SKM-1 (cell line): ENCODE results near the gene SLC47A1.
"Not testable (repeated sequence)": the region's sequence is repeated elsewhere in the genome, so short reads cannot be mapped to it uniquely, and the experiment has no call there.

ENCODE experiments used
- DNase-seq: peaks from one replicate; lab custom pipeline; 2025; ENCODE audit not compliant: unreplicated experiment; lab: John Stamatoyannopoulos, UW

SLC47A1 gene

DNA sequence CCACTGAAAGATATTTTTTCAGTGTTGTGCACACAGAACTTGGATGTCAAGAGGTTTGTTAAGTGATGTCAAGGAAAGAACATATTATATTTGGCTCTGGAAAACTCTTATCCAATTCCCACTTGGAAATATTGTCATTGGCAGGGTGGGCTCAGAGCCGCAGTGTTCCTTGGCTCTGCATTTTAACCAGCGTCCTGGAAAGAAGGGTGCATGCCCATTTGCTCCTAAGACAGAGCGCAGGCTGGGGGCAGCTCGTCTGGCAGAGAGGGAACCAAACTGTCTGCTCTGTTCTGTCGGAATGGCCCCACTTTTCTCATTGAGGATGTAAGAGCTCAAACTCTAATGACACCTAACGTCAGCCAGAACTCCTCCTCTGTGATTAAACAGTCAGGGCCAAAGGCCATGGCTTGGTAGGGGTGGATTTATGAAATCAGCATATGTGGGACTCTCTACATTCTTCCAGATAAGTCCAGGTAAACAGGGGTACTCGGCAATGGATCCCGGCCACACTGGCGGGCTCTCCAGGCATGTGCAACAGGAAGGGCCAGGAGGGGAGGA, 18.0 kb downstream of the SLC47A1 start:
- DNase-seq: no peak

DNA sequence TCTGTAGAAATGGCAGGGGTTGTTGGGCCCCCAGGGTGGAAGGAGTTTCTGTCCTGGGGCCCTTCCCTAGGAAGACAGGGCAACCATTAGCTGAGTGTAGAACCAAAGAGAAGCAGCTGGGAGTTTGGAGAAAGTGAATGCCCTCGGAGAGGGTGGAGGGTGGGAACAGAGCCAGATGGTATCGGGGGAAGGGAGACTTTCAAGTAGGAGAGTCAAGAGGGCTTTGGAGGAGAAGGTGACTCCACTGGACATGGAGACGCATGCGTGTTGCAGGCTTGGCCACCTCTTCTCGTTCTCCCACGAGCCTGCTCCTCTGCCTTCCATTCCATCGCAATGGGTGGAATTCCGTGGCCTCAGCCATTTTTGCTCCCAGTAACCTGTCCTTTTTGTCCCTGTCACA, 19.4 kb downstream of the SLC47A1 start:
- no peak for DNase-seq

- no peak for DNase-seq
Observed at GRCh38 chr17:19554393-19554792, 20.7 kb downstream of the SLC47A1 start.

DNA sequence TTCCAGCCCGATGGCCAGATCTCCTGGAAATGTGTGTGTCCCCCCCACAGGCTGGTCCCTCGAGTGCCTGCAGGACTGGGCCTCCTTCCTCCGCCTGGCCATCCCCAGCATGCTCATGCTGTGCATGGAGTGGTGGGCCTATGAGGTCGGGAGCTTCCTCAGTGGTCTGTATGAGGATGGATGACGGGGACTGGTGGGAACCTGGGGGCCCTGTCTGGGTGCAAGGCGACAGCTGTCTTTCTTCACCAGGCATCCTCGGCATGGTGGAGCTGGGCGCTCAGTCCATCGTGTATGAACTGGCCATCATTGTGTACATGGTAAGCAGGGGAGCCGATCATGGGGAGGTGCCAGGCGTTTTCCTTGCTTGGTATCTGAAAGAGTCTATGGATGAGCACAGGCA, 22.1 kb downstream of the SLC47A1 start:
- DNase-seq: no peak

DNA sequence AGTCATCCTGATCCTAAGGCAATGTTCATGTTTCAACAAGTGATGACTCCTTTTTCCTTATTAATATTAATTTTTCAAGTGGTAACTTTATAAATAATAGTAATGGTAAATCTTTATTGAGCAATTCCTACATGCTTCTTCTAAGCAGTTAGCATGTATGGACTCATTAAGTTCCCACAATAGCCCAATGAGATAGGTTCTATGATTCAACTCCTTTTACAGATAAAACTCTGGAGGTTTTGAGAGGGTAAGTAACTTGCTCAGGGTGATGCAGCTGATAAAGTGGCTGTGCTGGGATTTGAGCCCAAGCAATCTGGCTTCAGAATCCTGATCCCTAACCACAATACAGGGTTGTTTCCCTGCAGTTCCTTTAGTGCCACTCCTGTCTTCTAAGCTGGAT, 25.3 kb downstream of the SLC47A1 start:
- DNase-seq: no peak

DNA sequence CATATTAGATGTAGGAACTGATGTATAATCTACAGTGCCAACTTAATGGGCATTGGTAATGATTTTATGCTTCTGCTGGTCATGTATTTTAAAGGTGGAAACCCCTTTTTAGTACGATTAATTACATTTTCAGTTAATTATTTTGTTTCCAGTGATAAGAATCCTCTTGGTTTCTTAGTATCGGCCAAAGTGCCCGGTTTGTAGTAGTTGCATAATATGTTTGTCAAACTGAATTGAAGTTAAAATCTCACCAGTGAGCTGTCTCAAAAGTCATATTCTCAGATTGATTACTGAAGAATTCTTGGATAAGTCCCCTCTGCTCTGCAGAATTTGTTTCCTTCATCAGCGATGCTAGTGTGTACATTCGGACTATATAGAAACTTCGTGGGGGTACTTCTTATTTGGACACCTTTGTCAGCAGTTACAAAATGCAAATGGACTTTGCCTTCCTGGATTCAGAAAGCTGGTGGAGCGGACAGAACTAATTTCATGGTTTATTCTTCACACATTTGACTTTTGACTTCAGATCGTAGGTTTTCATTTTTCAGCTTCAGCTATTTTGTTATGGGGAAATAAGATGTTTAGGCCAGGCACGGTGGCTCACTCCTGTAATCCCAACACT, 28.2 kb downstream of the SLC47A1 start:
- no peak for DNase-seq

GRCh38 chr17:19565817-19566575, 32.3 kb downstream of the SLC47A1 start:
- DNase-seq: no peak

DNA sequence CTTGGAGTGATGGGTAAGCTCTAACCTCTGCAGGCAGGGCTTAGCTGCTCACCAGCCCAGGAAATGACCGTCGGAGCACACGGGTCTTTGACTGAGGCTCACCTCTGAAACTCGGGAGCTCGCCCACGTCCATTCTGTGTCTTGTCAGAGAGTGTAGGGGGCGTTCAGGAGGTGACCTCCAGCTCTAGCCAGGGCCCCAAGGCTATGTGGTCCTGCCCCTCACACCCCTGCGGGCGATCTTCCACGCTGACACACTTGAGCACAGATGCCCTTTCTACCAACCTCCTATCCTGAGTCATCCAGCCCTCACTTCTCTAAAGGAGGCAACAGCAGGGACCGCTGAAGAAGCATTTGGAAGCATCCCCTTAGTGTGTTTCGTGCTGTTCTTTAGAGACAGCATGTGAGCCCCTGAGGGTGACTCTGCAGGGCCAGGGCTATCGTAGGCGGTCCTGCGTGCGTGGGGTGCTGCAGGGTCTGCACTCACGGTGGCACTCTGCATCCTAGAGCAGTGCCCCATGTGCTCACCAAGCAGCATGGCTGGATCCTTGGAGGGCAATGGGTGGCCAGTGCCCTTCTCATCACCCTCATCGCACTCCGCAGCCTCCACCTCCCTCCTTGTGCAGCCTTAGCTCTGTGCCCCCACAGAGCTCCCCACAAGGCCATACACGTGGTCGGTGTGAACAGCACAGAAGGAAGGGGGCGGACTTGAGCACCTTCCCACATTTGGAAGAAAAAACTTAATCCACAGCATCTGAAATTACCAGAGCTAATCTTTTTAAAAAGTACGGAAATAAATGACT, 33.8 kb downstream of the SLC47A1 start:
- DNase-seq: no peak

DNA sequence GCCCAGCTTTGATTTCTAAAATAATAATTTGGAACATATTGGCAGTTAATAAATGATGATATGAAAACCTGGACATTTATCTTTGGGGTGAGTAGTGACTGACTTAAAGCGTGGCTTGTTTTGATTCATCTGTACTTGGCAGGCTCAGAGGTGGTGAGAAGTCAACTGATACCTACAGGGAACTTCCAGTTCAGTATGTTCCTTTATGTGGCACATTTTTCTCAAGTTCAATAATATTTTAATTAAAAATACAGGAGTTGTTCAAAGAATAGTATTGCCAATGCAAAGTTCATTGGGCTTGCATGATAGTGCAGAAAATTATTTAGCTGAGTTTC, 34.3 kb downstream of the SLC47A1 start:
- DNase-seq: no peak

DNA sequence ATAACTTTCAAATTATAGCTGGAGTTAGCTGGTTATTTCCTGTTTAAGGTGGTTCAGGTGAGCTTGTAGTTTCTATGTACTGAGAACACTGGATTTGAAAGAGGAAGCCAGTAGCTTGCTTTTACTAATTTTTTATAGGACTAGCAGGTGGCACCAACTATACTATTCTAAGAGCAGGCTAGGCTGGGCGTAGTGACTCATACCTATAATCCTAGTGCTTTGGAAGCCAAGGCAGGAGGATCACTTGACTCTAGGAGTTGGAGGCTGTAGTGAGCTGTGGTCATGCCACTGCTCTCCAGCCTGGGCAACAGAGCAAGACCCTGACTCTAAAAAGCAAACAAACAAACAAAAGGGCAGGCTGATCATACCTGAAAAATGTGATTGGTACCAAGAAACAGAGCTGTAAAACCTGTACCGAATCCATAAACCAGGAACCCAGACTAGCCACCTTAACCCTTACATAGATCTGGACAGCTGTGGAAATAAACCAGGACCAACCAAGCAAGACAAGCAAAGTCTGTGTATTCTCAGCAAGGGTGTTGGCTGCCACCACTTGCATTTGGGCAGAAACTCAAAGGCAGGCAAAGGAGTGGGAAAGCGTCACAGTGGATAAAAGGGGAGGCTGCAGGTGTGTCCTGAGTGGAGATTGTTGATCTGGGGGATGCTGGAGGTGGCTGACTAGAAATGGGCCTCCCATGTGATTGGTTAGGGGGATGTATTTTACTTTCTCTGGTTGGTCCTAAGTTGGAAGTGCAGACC, 36.3 kb downstream of the SLC47A1 start:
- DNase-seq: no peak

DNA sequence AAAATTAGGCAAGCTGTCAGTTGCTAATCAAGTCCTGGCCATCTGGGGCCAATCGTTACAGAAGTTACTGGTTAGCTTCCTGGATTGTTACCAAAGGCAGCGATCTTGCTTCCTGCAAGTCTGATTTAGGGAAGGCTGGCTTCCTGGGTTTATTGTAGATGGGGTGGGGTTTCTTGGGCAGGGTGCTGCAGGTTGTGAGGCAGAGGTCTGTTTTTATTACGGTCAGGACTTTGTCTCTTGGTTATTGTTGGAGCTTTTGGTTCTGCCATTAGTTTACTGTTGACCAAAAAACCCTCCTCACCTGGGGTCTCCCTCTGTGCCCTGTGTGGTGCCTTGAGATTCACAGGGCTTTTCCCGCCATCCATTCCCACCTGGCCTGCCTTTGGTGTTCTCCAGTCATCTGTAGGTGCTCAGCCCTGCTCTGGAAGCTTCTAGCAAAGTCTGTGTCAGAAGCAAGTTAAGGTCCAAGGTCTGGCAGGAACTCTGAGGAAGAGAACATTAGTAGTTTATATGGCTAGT, 36.9 kb downstream of the SLC47A1 start:
- no peak for DNase-seq

DNA sequence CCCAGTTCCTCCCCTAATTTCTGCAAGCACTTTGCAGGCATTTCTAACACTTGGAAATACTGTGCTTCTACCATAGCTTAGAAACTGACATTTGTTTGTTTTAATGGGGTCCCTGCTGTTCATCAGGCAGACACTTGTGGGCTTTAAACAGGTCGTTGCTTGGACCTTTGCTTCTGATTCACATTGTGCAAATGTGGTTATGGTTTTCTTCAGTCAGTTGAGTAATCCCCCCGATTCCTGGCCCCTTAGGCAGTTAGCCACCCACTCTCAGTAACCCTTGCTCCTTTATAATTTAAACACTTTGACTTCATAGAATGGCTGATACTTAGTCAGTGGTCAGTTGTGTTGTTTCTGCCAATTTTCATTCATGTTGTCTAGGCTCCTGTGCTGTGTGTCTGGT, 39.4 kb downstream of the SLC47A1 start:
- no peak for DNase-seq

DNA sequence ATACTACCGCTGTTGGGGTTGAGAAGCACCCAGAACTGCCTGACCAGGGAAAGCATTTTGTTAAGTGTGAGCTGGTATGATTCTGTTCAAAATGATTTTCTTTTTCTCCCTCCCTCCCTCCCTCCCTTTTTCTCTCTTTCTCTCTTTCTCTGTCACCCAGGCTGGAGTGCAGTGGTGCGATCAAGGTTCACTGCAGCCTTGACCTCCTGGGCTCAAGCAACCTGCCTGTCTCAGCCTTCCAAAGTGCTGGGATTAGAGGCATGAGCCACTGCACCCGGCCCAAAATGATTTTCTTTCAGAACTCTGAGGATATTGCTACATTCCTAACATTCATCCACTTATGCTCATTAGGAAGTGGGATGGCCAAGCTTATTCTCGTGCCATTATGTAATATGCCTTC, 41.3 kb downstream of the SLC47A1 start:
- no peak for DNase-seq

DNA sequence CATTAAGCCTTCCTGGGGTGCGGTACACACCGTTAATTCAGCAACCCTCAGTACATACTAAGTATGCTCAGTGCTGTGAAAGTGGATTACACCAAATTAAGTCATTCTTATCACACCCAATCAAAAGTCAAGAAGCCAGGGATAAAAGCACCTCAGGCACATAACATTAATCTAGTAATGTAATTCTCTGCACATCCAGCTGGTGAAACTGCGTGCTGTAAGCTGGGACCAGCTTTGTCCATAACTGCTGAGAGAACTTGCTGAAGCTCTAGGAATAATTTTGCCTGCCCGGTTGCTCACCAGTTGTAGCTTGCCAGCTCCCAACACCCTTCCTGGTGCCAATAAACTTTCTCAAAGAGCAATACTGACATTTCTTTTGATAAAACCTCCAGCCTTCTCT, 44.9 kb downstream of the SLC47A1 start:
- no peak for DNase-seq

DNA sequence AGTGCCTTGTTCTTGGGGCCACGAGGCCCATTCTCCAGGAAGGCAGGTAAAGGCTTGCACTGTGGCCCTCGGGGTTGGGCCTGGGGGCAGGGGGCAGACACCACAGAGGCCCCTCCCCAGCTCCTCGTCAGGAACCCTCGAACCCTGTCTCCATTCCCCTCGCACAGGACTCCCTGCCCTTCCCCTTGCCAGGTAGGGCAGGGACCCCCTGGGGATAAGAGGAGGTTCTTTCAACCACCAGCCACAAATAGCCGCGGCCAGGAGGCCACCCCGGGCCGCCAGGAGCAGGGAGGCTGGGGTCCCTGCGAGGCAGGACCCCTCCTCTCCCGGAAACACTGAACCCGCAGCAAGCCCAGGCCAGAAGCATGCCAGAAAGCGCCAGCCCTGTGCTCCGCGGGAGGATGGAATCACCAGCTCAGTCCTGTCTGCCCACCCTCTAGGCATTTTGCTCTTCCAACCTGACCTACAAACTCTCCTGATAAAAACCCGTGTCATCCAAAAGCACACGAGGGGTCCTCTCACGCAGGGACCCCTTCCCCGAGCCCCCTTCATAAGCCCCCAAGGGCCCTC, 45.6 kb downstream of the SLC47A1 start:
- no peak for DNase-seq

- DNase-seq: no peak
Observed at GRCh38 chr17:19579867-19580565, 46.4 kb downstream of the SLC47A1 start.

- DNase-seq: not testable (repeated sequence)
Observed at GRCh38 chr17:19580566-19580920, 46.9 kb downstream of the SLC47A1 start.

DNA sequence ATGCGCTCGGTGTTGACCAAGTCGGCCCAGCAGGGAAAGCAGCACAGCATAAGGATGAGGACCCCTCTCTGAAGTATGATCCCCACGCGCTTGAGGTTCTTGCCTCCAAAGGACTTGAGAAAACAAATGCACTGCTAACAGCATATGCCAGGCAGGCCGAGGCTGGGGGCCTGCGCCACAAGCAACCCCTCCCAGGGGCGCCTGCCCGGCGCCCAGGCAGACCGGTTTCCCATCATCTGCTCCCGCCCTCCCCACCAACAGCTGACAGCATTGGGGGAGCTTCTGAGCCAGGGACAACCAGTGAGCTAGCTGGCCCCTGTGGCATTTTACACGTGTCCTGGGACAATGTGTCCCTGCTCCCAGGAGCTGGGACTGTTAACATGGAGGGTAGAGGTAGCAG, 48.5 kb downstream of the SLC47A1 start:
- DNase-seq: not testable (repeated sequence)

DNA sequence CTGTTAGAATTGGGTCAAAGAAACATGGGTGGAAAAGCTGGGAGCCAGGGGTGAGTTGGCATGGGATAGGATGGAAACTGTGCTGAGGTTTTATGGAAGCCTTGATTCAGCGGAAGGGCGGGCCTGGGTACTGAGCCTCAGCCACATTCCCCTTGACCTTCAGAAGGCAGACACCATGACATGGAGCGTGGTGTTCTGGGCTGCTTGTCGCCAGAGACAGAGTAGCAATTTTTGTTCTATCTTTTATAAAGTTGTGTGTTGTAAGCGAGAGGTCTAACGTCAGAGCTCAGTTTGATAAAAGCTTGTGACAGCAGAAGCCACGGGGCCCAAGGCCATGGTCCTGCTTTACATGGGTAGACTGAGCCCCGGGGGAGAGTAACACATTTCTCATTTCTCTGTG, 50.2 kb downstream of the SLC47A1 start:
- DNase-seq: no peak

DNA sequence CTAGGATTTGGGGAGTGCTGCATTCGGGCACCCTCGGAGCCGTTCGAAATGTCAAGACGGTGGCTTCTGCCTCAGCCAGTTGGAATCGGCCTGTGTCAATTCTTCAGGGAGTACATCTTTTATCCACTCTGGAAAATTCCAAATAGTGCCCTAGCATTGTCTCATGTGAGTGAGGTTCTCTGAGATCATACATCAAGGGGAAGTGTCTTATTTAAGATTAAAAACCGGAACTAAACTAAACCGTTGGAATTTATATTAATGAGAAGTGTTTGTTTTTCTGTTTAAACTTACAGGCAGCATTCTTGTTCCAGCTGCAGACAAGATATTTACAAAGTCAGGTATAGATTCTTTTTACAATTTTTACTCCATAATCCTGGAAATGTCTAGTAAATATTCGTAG, 56.8 kb downstream of the SLC47A1 start:
- no peak for DNase-seq
